Stimulated activated CD8-positive, alpha-beta memory T cell treated with anti-CD3 and anti-CD28 coated beads, Interleukin-15, amount 100 ng/mL, for 1 hour (primary cell): ENCODE results near the gene LRRC37A.
"Not testable (repeated sequence)": the region's sequence is repeated elsewhere in the genome, so short reads cannot be mapped to it uniquely, and the experiment has no call there.

Experiments
- DNase-seq: peaks from one replicate; pipeline ENCODE4 v3.0.0-alpha.2; 2020; ENCODE audit warnings: low read depth

Gene LRRC37A

DNA sequence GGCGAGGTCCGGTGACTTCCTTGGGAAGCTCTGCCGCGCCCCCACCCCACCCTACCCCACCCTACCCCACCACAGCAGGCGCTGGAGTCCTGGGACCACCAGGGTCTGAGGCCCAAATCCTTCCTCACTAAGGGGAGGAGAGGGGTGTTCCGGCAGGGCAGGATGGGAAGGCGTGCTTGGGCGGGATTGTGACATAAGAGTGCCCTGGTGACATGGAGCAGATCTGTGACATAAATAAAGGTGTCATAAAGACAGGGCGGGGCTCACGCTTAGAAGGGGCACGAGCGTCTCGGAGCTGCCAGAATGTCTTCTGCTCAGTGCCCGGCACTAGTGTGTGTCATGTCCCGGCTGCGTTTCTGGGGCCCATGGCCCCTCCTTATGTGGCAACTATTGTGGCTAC is at the start of gene LRRC37A:
TSS of gene LRRC37A (plus strand) at position 301 of the 400 bp plus-strand sequence. CDS start at position 304, 3 bp downstream.
- DNase-seq = not testable (repeated sequence)

GRCh38 chr17:46249153-46249552 is 45.8 kb upstream of the LRRC37A start:
- DNase-seq = not testable (repeated sequence)

- not testable (repeated sequence) for DNase-seq
These were observed 42.1 kb upstream of the LRRC37A start for GRCh38 chr17:46252804-46253203.

GRCh38 chr17:46253722-46254121 is 41.2 kb upstream of the LRRC37A start:
- peak; percentile 66 for DNase-seq

DNA sequence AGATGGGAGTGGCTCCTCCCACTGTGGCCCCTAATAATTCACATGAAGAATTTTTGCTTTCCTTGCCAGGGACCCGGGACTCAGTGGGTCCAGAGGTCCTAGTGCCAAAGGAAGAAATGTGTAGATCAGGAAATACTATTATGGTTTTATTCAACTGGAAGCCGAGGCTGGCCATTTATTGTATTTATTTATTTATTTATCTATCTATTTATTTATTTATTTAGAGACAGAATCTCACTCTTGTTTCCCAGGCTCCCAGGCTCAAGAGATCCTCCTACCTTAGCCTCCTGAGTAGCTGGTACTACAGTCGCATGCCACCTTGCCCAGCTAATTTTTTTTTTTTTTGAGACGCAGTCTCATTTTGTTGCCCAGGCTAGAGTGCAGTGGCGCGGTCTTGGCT is 40.7 kb upstream of the LRRC37A start:
- DNase-seq = not testable (repeated sequence)

- not testable (repeated sequence) for DNase-seq
These were observed 38.6 kb upstream of the LRRC37A start for GRCh38 chr17:46256369-46256768.

GRCh38 chr17:46259845-46260661 is 34.9 kb upstream of the LRRC37A start:
- DNase-seq = not testable (repeated sequence)

DNA sequence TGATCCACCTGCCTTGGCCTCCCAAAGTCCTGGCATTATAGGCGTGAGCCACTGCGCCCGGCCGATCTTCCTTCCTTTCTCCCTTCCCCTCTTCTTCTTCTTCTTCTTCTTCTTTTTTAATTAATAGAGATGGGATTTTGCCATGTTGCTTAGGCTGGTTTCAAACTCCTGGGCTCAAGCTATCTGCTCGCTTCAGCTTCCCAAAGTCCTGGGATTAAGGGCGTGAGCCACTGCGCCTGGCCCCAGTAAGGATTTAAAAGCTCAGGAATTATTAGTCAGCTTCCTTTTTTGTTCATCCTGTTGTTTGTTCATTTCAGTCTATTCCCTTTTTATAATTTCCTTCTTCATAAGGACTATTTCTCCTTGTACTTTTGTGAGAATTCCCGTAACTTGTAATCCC is 32.7 kb upstream of the LRRC37A start:
- DNase-seq = no peak

DNA sequence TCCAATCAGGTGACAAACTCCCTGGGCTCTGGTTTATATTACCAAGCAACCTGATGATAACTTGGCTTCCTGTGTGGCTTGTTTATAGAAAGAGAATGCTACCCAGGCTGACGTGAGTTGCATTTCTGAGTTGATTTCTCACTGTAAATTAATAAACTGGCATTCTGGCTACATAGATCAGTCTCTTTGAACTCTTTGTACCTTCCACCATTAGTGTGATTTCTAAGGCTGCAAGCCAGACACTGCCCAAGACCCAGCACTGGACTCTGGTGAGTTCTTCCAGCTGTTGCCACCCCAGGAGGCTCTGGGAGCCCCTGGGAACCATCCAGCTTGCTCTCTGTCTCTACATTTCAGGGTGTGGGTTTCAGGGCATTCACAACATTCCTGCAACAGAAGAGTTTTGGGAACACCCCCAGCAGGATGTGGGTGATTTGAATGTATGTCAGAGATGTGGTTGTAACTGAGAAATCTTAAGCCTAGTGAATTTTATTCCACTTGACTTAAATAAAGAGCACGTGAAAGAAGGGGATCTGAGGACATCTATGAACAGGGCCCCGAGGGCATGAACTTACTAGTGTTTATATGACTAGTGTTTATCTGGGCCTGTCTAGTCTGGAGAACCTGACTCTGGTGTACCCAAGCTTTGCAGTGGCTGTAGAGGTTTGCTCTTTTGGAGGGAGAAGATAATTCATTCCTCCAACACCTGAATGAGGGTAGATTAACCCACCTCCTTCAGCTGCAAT is 30.3 kb upstream of the LRRC37A start:
- DNase-seq = no peak

GRCh38 chr17:46266063-46266655 is 28.8 kb upstream of the LRRC37A start:
- not testable (repeated sequence) for DNase-seq

DNA sequence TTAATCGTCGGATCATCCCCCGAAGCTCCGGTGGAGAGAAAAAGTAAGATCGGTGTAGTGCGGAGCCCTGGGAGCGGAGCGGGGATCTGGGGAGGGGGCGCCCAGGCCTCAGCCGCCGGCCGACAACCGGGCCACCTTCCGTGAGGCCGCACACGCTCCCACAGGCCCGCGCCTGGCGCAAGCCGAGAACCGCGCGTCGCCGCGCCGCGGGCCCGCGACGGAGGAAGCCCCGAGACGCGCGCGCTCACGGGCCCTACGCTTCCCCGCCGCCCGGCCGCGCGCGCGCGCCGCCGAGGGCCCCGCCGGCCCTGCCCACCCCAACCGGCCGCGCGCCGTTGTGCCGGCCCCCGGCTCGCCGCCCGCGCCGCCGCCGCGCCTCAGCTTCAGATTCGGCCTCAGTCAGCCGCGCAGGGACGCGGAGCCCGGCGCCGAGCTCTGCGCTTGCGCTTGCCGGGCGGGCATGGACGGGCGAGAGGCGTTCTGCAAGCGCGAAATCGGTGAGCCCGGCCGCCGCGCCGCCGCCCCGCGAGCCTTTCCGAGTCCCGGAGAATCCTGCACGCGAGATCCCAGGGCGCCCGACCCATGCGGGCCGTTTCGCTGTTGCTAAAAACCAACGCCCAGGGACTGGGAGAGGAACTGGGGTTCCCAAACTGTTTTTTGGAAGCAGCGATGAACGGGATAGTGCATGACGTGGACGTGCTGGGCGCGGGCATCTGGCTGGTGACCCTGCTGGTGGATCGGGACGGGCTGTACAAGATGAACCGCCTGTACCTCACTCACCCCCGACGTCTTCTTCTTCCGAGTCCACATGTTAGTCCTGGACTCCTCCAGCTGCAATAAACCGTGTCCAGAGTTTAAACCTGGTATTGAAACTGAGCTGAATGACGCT is 28.0 kb upstream of the LRRC37A start:
- DNase-seq = peak; percentile 68

GRCh38 chr17:46270032-46270431 is 24.9 kb upstream of the LRRC37A start:
- no peak for DNase-seq

- DNase-seq = no peak
These were observed 21.2 kb upstream of the LRRC37A start for GRCh38 chr17:46273541-46274236.

DNA sequence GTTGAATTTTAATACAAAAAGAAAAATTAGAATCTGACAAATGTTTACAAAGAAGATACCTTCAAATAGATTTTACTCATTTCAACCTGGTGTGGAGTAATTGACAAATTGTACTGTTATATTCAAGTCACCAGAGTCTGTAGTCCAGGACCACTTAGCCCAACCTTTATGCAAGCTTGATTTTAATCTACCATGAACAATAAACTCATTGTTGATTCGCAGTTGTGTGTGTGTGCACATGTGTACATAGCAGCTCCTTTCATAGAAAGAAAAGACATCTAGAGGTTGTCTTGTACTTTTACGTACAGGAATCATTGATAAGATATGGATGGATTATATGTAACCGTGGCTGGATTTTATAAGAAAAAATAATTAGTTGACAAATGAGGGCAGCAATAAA is 20.7 kb upstream of the LRRC37A start:
- no peak for DNase-seq

- not testable (repeated sequence) for DNase-seq
These were observed 18.0 kb upstream of the LRRC37A start for GRCh38 chr17:46276728-46277479.

GRCh38 chr17:46281336-46281735 is 13.6 kb upstream of the LRRC37A start:
- DNase-seq = not testable (repeated sequence)

DNA sequence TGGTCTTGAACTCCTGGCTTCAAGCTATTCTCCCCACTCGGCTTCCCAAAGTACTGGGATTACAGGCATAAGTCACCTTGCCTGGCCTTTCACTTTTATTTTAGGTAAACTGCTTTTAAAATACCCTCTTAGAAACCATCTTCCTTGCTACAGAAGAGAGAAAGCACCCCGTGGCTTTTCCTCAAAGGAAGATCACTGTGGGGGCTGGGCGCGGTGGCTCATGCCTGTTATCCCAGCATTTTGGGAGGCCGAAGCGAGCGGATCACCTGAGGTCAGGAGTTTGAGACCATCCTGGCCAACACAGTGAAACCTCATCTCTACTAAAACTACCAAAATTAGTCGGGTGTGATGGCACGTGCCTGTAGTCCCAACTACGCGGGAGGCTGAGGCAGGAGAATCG is 12.3 kb upstream of the LRRC37A start:
- DNase-seq = not testable (repeated sequence)

GRCh38 chr17:46284467-46284866 is 10.5 kb upstream of the LRRC37A start:
- not testable (repeated sequence) for DNase-seq

- not testable (repeated sequence) for DNase-seq
These were observed 9.4 kb upstream of the LRRC37A start for GRCh38 chr17:46285500-46285899.

- peak; percentile 48 for DNase-seq
These were observed 8.1 kb upstream of the LRRC37A start for GRCh38 chr17:46286764-46287221.
